ENCODE measurements around the gene RSPH6A. TPM values are rescaled to one million over a fixed set of nuclear protein-coding genes. Genes with fewer than 3 reads are reported as not detected.
A peak's percentile ranks its signal among the peaks of the same experiment; 100 is the strongest.

The RSPH6A gene
- total RNA-seq, 1 donor from 2014 or later, result 0.61 TPM

DNA sequence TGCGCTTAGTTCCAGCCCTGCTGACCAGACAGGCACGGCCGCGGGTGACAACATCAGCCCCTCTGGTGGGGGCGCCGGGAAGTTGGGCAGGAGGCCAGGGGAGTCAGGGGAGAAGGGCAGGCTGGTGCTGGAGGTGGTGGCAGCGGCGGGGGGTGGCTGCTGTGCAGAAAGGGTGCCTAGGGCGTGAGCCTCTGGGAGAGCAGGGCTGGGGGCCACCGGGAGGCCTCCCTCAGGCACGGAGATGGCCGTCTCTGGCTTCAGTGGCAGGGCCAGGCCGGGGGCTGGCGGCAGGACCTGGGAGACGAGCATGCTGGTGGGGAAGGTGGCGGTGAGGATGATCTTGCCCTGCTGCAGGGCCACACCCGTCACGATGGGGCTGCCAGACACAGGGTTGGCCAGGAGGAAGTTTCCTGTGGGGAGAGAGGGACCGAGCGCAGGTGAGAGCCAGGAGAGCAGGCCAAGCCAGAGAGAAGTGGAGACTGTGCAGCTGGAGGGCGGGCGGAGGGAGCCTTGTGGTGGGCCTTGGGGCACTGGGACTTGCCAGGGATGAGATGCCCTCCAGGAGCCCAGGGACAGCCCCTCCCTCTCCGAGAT, 49.3 kb downstream of the RSPH6A start:
- H3K36me3 Mint-ChIP-seq (ENCODE audit: unreplicated experiment), result no peaks in the 10 kb centered on the region
- no peak overlapping the region for H3K27ac Mint-ChIP-seq (ENCODE audit: unreplicated experiment)
- peaks cover 13% of the 10 kb centered on the region for H3K27me3 Mint-ChIP-seq (ENCODE audit: unreplicated experiment)
- no peak overlapping the region for H3K4me3 Mint-ChIP-seq (ENCODE audit: unreplicated experiment)
- H3K4me1 Mint-ChIP-seq (ENCODE audit: low read depth, unreplicated experiment), result peaks cover 3% of the 10 kb centered on the region
- no peak for DNase-seq
- peaks cover 7% of the 10 kb centered on the region for H3K9me3 Mint-ChIP-seq (ENCODE audit: unreplicated experiment)
- TF ChIP-seq, protein P1, sequence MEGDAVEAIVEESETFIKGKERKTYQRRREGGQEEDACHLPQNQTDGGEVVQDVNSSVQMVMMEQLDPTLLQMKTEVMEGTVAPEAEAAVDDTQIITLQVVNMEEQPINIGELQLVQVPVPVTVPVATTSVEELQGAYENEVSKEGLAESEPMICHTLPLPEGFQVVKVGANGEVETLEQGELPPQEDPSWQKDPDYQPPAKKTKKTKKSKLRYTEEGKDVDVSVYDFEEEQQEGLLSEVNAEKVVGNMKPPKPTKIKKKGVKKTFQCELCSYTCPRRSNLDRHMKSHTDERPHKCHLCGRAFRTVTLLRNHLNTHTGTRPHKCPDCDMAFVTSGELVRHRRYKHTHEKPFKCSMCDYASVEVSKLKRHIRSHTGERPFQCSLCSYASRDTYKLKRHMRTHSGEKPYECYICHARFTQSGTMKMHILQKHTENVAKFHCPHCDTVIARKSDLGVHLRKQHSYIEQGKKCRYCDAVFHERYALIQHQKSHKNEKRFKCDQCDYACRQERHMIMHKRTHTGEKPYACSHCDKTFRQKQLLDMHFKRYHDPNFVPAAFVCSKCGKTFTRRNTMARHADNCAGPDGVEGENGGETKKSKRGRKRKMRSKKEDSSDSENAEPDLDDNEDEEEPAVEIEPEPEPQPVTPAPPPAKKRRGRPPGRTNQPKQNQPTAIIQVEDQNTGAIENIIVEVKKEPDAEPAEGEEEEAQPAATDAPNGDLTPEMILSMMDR (IDR thresholded peaks at IDR 0.05; ENCODE audit: partially characterized antibody, unreplicated experiment), result no peak

DNA sequence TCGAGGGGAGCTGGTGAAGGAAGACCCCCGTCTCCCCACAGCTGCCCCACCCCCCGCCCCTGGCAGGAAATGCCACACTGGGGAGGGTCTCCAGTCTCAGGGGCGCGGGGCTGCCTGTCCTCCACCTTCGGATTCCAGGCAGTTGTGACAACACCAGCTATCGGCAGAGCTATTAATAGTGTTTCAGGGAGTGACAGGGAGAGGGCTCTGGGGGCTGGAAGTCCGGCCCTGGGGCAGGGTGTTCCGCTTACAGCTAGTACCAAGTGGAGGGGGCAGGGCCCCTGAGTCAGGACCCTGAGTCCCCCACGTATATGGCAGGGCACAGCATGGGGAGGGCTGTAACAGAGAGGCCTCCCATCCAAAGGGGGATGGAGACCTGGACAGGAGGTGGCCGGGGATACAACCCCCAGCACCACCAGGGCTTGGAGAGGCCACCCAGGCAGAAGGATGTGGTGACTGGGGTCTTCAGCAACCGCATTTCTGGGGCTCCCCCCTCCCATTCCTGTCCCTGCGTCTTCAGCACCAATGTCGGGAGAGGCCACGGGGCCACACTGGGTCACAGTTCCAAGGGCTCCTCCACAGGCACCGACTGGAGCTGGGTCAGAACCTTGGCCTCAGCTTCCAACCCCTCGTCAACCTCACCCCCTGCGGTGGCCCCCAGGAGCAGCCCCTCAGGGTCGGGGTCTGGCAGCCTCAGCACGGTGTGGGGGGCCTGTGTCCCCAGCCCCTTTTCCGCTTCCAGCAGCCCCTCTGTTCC, 50.0 kb downstream of the RSPH6A start:
- Mint-ChIP-seq H3K9me3 (ENCODE audit: unreplicated experiment) (peaks cover 5% of the 10 kb centered on the region), H3K27me3 (ENCODE audit: unreplicated experiment) (peaks cover 11% of the 10 kb centered on the region), H3K27ac (ENCODE audit: unreplicated experiment) (no peak overlapping the region), H3K4me3 (ENCODE audit: unreplicated experiment) (peak overlapping the region; percentile 69), H3K4me1 (ENCODE audit: low read depth, unreplicated experiment) (peaks cover 3% of the 10 kb centered on the region), H3K36me3 (ENCODE audit: unreplicated experiment) (no peaks in the 10 kb centered on the region)
- no peak for DNase-seq
- TF ChIP-seq, protein P1 (IDR thresholded peaks at IDR 0.05; ENCODE audit: partially characterized antibody, unreplicated experiment), result no peak

DNA sequence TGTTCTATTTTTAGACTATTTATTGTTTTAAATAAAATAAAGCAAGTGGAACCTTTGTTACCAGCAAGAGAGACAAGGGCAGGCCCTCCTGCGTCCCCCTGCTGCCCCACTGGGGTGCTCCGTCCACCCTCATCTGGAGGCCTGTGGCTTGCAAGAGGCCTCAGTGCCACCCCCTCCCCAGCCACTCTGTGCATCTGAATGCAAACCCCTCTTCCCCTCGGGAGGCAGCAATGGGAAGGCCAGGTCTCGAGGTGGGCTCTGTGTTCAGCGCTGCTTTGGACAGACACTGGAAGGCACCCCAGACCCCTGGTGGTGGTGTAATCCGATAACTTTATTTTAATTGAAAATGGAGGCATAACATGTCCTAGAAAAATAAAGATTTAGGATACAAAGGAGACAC, 50.6 kb downstream of the RSPH6A start:
- TF ChIP-seq, protein P1 (IDR thresholded peaks at IDR 0.05; ENCODE audit: partially characterized antibody, unreplicated experiment), result peak; percentile 34
- Mint-ChIP-seq H3K36me3 (ENCODE audit: unreplicated experiment) (no peaks in the 10 kb centered on the region), H3K4me3 (ENCODE audit: unreplicated experiment) (peak overlapping the region; percentile 69), H3K4me1 (ENCODE audit: low read depth, unreplicated experiment) (peaks cover 3% of the 10 kb centered on the region), H3K27me3 (ENCODE audit: unreplicated experiment) (peaks cover 8% of the 10 kb centered on the region), H3K27ac (ENCODE audit: unreplicated experiment) (no peak overlapping the region), H3K9me3 (ENCODE audit: unreplicated experiment) (peaks cover 3% of the 10 kb centered on the region)
- no peak for DNase-seq

DNA sequence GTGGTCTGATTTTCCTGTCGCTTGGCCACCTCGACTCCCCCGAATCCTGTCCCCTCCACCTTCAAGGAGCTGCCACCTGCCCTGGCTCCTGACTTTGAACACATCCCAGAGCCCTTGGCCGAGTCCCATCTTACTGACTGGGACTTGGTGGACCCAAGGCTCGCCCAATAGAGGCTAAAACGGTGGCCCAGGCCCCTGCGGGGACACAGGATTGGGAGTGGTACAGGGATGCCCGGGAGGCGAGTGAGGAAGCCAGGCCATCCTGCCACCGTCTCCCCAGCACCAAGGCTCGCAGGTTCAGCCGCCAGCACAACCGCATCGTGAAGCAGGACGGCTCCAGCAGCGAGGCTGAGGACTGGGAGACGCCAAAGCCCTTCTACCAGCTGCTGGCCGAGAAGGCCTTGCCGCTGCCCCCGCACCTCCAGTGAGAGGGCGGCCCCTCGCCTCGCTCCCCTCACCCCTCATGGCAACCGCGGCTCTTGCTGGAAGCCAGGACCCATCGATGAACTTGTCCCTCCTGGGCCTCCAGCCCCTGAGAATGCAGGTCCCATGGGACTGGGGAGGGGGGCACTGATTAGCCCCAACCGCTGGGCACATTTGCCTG, 51.3 kb downstream of the RSPH6A start:
- Mint-ChIP-seq H3K27me3 (ENCODE audit: unreplicated experiment) (peaks cover 6% of the 10 kb centered on the region), H3K9me3 (ENCODE audit: unreplicated experiment) (no peaks in the 10 kb centered on the region), H3K36me3 (ENCODE audit: unreplicated experiment) (no peaks in the 10 kb centered on the region), H3K27ac (ENCODE audit: unreplicated experiment) (no peak overlapping the region), H3K4me3 (ENCODE audit: unreplicated experiment) (no peak overlapping the region), H3K4me1 (ENCODE audit: low read depth, unreplicated experiment) (peaks cover 3% of the 10 kb centered on the region)
- TF ChIP-seq, protein P1 (IDR thresholded peaks at IDR 0.05; ENCODE audit: partially characterized antibody, unreplicated experiment), result no peak
- DNase-seq, result no peak

Data from glutamatergic neuron (in vitro differentiated cells).